ENCODE data around the gene ATG7. TPM values are rescaled to one million over a fixed set of nuclear protein-coding genes. Genes with fewer than 3 reads are reported as not detected.
"Not testable (repeated sequence)": the region's sequence is repeated elsewhere in the genome, so short reads cannot be mapped to it uniquely, and the experiment has no call there.

The ATG7 gene
- total and polyA plus RNA-seq, 2 experiments from 2014 or later, result 18.4 to 38.6 TPM

DNA sequence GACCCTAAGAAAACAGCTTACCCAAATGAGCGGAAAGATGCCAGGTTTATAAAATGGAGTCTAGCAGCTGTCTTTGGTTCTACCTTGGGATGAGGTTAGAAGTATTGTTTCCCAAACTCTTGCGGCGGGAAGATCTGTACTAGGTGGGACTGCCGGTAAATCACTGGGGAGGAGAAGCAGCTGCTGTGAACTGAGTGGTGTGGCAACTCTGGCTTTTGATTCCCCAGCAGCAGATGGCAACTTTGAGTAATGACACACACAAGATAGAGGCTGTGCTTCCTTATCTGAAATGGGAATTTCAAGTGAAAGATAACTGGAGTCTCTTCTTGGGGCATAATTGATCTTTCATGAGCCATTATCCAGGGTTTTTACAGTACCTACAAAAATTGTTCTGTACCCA is 184.9 kb downstream of the ATG7 start:
- TF ChIP-seq EZH2phosphoT487 (IDR thresholded peaks at IDR 0.05; ENCODE audit: low read depth, severe bottlenecking, unreplicated experiment) (no peak), EZH2 (IDR thresholded peaks at IDR 0.05; ENCODE audit: borderline replicate concordance) (no peak)
- TF ChIP-seq, protein P1, sequence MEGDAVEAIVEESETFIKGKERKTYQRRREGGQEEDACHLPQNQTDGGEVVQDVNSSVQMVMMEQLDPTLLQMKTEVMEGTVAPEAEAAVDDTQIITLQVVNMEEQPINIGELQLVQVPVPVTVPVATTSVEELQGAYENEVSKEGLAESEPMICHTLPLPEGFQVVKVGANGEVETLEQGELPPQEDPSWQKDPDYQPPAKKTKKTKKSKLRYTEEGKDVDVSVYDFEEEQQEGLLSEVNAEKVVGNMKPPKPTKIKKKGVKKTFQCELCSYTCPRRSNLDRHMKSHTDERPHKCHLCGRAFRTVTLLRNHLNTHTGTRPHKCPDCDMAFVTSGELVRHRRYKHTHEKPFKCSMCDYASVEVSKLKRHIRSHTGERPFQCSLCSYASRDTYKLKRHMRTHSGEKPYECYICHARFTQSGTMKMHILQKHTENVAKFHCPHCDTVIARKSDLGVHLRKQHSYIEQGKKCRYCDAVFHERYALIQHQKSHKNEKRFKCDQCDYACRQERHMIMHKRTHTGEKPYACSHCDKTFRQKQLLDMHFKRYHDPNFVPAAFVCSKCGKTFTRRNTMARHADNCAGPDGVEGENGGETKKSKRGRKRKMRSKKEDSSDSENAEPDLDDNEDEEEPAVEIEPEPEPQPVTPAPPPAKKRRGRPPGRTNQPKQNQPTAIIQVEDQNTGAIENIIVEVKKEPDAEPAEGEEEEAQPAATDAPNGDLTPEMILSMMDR (IDR thresholded peaks at IDR 0.05; ENCODE audit: poor library complexity), result no peak
- Histone ChIP-seq H3K9me3 (ENCODE audit: low read depth) (no peaks in the 10 kb centered on the region), H3K27me3 (no peaks in the 10 kb centered on the region), H3K36me3 (replicated peaks; ENCODE audit: insufficient read depth, low read depth) (no peaks in the 10 kb centered on the region), H3K4me2 (no peak overlapping the region), H3K79me2 (no peaks in the 10 kb centered on the region), H2AFZ (no peak overlapping the region), H4K20me1 (ENCODE audit: insufficient read depth, poor library complexity, severe bottlenecking) (no peaks in the 10 kb centered on the region), H3K4me1 (ENCODE audit: insufficient read depth) (no peaks in the 10 kb centered on the region), H3K27ac (no peak overlapping the region), H3K4me3 (no peak overlapping the region), H3K9me2 (replicated peaks; ENCODE audit: insufficient read depth) (no peaks in the 10 kb centered on the region)
- DNase-seq (ENCODE audit: low spot score), result no peak
- WGBS (ENCODE audit: low lambda C conversion rate, missing lambda C conversion rate), result 62% methylated on average over 4 of the region's 4 CpGs

DNA sequence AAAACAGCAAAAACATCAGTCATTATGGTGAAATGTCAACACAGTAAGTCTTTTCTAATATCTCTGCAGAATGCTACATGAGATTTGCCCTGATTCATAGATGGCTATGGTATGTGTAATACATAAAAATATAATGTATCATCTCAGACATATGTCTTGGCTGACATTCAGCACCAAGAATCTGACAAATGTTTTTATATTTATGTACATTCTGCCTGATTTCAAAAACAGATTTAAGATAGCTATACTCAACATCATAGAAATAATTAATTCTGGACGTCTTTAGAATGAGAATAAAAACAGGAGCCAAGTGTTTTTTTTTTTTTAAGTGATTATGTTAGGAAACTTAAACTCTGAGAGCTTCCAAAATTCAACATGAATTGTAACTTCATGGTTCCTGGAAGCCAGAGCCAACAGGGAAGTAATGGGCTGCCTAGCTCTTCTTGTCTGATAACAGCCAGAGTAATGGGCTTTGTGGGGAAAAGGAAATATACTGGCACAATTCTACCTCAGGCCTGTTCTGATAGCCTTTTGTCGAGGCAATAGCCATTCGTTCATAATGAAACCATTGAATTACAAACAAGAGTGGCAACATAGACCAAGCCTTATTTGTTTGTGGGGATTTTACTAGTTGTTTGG is 187.1 kb downstream of the ATG7 start:
- H4K20me1 ChIP-seq (ENCODE audit: insufficient read depth, poor library complexity, severe bottlenecking), result no peaks in the 10 kb centered on the region

DNA sequence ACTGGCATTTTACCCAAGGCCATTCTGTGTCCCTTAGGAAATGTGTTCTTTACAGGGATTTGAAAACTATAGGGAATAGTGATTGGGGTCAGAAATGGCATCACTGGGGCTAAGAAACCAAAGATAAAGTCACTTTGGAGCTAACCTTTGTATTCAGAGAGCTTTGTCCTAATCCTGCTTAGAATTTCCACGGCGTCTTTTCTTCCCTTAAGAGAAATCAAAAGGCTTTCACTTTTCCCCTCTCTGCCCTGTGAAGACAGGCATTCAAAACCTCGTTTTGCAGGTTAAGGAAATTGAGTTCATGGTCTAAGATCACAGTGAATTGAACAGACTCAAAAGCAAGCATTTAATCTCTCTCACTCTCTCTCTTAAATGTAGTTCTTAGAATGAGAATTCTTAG is 189.0 kb downstream of the ATG7 start:
- H3K9me2 ChIP-seq (replicated peaks; ENCODE audit: insufficient read depth), result no peaks in the 10 kb centered on the region

More for the DNA sequence above, 187.1 kb downstream of the ATG7 start:
- Histone ChIP-seq H3K27me3 (no peaks in the 10 kb centered on the region), H3K4me2 (no peak overlapping the region), H3K27ac (no peak overlapping the region), H3K9me3 (ENCODE audit: low read depth) (no peaks in the 10 kb centered on the region), H2AFZ (no peak overlapping the region), H3K36me3 (replicated peaks; ENCODE audit: insufficient read depth, low read depth) (no peaks in the 10 kb centered on the region), H3K79me2 (no peaks in the 10 kb centered on the region), H3K4me3 (no peak overlapping the region), H3K9me2 (replicated peaks; ENCODE audit: insufficient read depth) (no peaks in the 10 kb centered on the region), H3K4me1 (ENCODE audit: insufficient read depth) (no peaks in the 10 kb centered on the region)
- no peak for DNase-seq (ENCODE audit: low spot score)
- WGBS (ENCODE audit: low lambda C conversion rate, missing lambda C conversion rate), result 78% methylated on average over 3 of the region's 3 CpGs
- TF ChIP-seq EZH2phosphoT487 (IDR thresholded peaks at IDR 0.05; ENCODE audit: low read depth, severe bottlenecking, unreplicated experiment), result no peak
- TF ChIP-seq EZH2 (IDR thresholded peaks at IDR 0.05; ENCODE audit: borderline replicate concordance), result no peak
- TF ChIP-seq, protein P1 (IDR thresholded peaks at IDR 0.05; ENCODE audit: poor library complexity), result no peak

DNA sequence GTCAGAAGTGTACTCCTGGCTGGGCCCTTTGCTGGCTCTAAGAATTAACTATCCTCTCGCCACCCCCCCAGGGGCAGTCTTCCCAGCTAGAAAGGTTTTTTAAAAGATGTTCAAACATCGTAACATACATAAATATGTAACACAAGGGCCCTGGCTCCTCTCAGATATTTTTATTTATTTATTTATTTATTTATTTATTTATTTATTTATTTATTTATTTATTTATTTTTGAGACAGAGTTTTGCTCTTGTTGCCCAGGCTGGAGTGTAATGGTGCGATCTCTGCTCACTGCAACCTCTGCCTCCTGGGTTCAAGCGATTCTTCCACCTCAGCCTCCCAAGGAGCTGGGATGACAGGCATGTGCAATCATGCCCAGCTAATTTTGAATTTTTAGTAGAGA is 190.5 kb downstream of the ATG7 start:
- not testable (repeated sequence) for H3K27ac ChIP-seq; H3K9me3 ChIP-seq (ENCODE audit: low read depth); H3K79me2 ChIP-seq; DNase-seq (ENCODE audit: low spot score); H2AFZ ChIP-seq; H3K4me3 ChIP-seq; H4K20me1 ChIP-seq (ENCODE audit: insufficient read depth, poor library complexity, severe bottlenecking); H3K4me1 ChIP-seq (ENCODE audit: insufficient read depth); H3K4me2 ChIP-seq; H3K27me3 ChIP-seq; H3K36me3 ChIP-seq (replicated peaks; ENCODE audit: insufficient read depth, low read depth); H3K9me2 ChIP-seq (replicated peaks; ENCODE audit: insufficient read depth)
- 98% methylated on average over 4 of the region's 4 CpGs for WGBS (ENCODE audit: low lambda C conversion rate, missing lambda C conversion rate)

More for the DNA sequence above, 189.0 kb downstream of the ATG7 start:
- H3K4me2 ChIP-seq, result no peak overlapping the region
- H2AFZ ChIP-seq, result no peak overlapping the region
- DNase-seq (ENCODE audit: low spot score), result no peak
- H3K27me3 ChIP-seq, result no peaks in the 10 kb centered on the region
- WGBS (ENCODE audit: low lambda C conversion rate, missing lambda C conversion rate), result 78% methylated on average over 3 of the region's 3 CpGs
- no peak overlapping the region for H3K4me3 ChIP-seq
- TF ChIP-seq EZH2 (IDR thresholded peaks at IDR 0.05; ENCODE audit: borderline replicate concordance), result no peak
- TF ChIP-seq, protein P1 (IDR thresholded peaks at IDR 0.05; ENCODE audit: poor library complexity), result no peak
- TF ChIP-seq EZH2phosphoT487 (IDR thresholded peaks at IDR 0.05; ENCODE audit: low read depth, severe bottlenecking, unreplicated experiment), result no peak
- no peak overlapping the region for H3K27ac ChIP-seq
- H3K9me3 ChIP-seq (ENCODE audit: low read depth), result no peaks in the 10 kb centered on the region
- H3K79me2 ChIP-seq, result no peaks in the 10 kb centered on the region
- peaks cover 4% of the 10 kb centered on the region for H3K4me1 ChIP-seq (ENCODE audit: insufficient read depth)
- no peaks in the 10 kb centered on the region for H3K36me3 ChIP-seq (replicated peaks; ENCODE audit: insufficient read depth, low read depth)
- no peaks in the 10 kb centered on the region for H4K20me1 ChIP-seq (ENCODE audit: insufficient read depth, poor library complexity, severe bottlenecking)

Measured in hepatocyte (in vitro differentiated cells).